Tongue (tissue), 2 donors: Measurements from ENCODE around the gene ATP6V0D1. TPM values are rescaled to one million over a fixed set of nuclear protein-coding genes. Genes with fewer than 3 reads are reported as not detected.
"Not testable (repeated sequence)": the region's sequence is repeated elsewhere in the genome, so short reads cannot be mapped to it uniquely, and the experiment has no call there.

ENCODE experiments used
- DNase-seq: peaks from one replicate; pipeline ENCODE4 v3.0.0-alpha.2; 2015
- total RNA-seq: library from RNA; depleted of rRNA; stranded (reverse); fragments of >200 nt; gene quantifications from one replicate; pipeline ENCODE4 v1.2.3, GENCODE V29; 2014

The ATP6V0D1 gene
- total RNA-seq, 1 donor from 2014 or later = 90.3 TPM

DNA sequence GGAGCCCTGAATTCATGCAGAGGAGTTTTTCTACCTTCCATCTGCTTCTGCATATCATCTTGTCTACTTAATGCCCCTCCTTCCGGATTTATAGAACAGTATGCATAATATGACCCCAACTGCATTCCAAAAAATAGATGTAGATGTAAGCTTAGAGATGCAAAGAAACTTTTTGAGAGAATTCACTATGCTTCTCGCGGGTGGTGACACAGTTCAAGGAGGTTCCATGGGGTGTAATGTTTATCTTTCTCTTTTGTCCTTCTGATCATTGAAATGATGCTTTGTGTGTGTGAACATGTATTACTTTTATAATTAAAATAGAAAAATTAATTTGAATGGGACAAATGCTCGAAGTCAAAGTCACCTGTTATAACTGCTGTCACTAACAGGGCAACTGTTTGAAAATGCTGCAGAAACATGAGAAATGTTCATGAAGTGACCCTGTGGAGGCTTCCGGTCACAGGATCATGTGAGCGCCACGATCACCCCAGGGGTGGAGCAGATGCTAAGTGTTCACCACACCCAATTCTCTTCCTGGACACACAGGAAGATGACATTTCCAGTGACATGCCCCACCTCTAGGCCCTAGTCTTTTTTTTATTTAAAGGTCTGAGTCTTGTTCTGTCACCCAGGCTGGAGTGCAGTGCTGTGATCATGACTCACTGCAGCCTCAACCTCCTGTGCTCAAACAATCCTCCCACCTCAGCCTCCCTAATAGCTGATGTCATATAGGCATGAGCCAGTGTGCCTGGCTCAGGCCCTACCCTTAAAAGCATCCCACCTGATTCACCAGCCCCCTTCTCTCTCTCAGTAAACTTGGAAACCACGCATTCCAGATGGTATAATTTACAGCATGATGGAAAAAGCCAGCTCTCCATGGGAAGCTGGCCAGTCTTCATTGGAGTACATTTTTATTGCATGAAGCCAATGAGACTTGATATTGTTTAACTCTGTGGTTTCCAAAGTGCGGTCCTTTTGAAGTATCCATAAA, 23.4 kb upstream of the ATP6V0D1 start:
- DNase-seq = no peak

GRCh38 chr16:67499106-67499505, 18.1 kb upstream of the ATP6V0D1 start:
- DNase-seq = no peak

- DNase-seq = no peak
Measured at GRCh38 chr16:67490335-67491096, 9.6 kb upstream of the ATP6V0D1 start.

GRCh38 chr16:67489401-67490083, 8.6 kb upstream of the ATP6V0D1 start:
- DNase-seq = no peak

- DNase-seq = not testable (repeated sequence)
Measured at GRCh38 chr16:67487561-67487960, 6.6 kb upstream of the ATP6V0D1 start.

DNA sequence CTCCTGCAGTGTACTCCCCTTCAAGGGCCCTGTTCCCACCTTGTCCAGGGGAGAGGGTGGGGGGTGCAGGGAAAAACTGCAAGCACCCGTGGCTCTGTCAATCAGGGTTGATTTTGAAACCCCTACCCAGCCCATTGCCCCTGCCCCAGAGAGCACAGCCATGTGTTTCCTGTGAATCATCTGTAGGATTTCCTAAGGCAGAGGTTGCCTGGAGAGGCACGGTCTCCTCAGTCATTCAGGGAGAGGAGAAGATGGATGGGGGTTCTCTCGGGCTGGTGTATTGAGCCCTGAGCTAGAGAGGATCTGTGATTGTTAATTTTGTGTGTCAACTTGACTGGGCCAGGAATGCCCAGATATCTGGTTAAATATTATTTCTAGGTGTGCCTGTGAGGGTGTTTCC, 5.8 kb upstream of the ATP6V0D1 start:
- DNase-seq = no peak

GRCh38 chr16:67483731-67484525, 3.0 kb upstream of the ATP6V0D1 start:
- DNase-seq = no peak

DNA sequence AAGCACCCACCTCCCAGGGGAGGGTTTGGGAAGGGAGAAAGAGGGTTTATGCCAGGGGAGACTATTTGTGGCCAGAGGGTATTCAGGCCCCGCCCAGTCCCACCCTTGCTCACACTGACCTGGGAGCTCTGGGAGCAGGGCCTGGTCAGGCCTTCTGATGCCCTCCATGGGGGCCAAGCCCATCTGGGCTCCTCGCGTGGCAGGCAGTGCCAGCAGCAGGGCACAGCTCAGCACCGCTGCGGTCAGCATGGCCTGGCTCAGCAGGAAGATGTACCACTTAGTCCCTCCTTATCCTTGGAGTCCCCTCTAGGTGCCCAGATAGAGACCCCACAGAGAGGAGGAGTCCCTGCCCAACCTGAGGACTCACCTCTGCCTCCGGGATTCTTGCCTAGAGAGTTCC, 2.2 kb upstream of the ATP6V0D1 start, which contains the start of gene AGRP:
TSS of gene AGRP (minus strand) at position 398 of the 400 bp plus-strand sequence. CDS start at position 249, 149 bp downstream.
- no peak for DNase-seq

DNA sequence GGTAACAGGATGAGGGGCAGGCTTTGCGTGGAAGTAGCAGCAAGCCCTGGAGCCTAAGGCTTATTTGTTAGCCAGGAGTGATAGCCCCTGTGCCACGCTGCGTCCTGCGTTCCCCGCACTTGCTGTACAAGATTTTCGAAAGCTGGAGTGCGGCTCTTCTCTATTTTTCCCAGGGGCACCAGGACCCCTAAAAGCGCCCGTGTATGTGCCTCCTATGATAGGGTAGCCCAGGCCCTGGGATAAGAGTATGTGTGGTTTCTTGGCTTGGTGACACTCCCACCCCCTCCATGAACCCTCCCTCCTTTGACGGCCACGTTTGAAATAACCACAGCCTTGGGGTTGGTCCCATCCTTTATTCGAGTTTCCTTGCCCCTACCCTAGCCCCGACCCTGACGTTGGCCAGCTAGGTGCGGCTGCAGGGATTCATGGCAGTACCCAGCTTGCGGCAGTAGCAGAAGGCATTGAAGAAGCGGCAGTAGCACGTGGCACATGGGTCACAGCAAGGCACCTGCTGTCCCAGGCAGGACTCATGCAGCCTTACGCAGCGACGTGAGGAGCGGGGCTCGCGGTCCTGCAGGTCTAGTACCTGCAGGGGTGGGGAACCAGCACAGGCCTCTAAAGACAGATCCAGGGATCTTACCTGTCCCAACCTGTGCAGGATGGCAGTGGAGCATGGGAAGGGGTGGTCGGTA, 1.4 kb upstream of the ATP6V0D1 start:
- no peak for DNase-seq

DNA sequence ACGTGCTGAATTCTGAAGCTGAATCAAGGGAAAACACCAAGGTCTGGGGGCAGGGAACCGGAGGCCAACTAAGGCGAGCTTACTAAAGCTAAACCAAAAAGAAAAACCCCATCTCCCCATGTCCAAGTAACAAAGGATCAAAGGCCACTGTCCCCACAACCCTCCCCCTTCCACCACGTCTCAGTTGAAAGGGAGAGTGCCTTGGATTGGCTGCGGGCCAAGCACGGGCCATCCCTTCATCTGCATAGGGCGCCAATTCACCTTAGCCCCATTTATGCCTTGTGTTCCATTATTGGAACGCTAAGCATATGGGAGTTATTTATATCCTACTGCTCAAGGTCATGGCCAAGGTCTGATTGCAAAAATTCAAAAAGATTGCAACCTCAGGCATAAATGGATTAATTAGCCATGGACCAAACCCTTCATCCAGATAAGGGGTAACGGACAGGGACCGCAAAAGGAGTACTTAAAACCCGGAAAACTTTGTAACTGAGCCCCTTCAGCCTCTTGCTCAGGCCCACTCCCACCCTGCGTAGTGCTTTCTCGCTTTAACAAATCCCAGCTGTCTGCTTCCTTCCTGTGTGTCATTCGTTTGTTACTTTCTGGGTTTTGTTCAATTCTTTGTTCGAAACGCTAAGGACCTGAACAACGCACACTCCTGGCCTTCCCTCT, 740 bp upstream of the ATP6V0D1 start:
- peak; percentile 62 for DNase-seq

- DNase-seq = no peak
Measured at GRCh38 chr16:67477960-67478554, 2.9 kb downstream of the ATP6V0D1 start.

- no peak for DNase-seq
Measured at GRCh38 chr16:67474551-67475455, 6.2 kb downstream of the ATP6V0D1 start.

DNA sequence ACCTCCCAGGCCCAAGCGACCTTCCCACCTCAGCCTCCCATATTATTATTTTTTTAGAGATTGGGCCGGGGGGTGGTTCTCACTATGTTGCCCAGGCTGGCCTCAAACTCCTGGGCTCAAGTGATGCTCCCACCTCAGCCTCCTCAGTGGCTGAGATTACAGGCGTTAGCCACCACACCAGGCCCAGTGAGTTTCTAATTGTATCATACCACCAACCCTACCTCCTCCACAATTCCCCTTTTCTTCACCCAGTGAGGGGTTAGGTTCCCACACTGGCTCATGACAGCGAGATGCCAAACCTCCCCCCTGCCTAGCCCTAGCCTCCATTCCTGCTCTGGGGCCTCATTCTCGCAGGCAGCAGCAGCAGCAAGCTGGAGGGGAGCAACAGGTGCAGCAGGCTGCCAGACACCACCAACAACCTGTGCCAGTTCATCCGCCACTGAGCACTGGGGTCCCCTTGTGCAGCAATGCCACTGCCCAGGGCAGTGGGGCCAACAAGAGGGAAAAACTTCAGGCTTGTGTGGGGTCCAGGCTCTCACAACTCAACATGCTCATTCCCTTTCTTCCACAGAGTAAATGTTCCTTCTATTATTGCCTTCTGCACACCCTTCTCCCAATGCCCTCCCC, 9.1 kb downstream of the ATP6V0D1 start:
- no peak for DNase-seq

- DNase-seq = peak; percentile 91
Measured at GRCh38 chr16:67470359-67470758, 10.6 kb downstream of the ATP6V0D1 start.

DNA sequence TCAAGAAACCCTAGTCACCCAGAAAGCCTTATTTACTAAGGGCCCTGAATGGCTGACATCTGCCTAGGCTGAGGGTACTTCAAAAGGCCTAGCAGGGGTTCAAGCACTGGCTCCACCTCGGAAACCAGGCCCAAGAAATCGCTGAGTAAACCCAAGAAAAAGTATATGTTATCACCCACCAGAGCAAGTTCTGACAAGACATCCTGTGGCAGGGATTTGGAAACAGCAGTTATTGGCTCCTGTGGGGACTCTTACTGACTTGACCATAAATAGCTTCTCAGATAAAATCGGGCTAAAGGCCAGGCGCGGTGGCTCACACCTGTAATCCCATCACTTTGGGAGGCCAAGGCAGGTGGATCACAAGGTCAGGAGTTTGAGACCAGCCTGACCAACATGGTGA, 12.2 kb downstream of the ATP6V0D1 start:
- DNase-seq = no peak

- DNase-seq = no peak
Measured at GRCh38 chr16:67466581-67466980, 14.4 kb downstream of the ATP6V0D1 start.

- no peak for DNase-seq
Measured at GRCh38 chr16:67464565-67464964, 16.4 kb downstream of the ATP6V0D1 start.

DNA sequence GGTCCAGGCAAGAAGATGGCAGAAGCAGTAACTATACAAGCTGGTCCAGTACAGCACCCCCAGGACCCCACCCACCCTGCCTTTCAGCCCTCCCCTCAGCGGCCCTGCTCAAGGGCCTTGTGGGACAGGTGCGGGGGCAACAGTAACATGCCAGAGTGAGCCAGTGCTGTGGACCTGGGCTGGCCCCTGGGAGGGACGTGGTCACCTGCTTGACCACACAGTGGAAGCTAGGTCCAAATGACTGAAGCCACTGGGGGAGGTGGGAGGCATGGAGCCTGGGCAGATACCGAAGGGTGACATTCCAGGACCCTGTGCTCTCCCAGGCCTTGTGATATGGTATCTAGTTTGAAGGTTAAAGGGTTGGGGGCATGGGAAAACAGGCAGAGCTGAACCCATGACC, 17.3 kb downstream of the ATP6V0D1 start:
- DNase-seq = no peak
